ENCODE results near the gene GPAT3. TPM values are rescaled to one million over a fixed set of nuclear protein-coding genes. Genes with fewer than 3 reads are reported as not detected.

Gene GPAT3
- total and polyA plus RNA-seq, 2 of the 8 experiments (the other 6 are each of a cell fraction or from before 2014, with no cell fraction given): 0.23 to 2.0 TPM

- Histone ChIP-seq H3K4me3 (ENCODE audit: extremely low read depth in 1 of 4, insufficient read depth in 2 of 4, low read depth in 3 of 4, low read length in 4 of 4) (no peak overlapping the region), H3K23ac (ENCODE audit: insufficient read length) (no peak overlapping the region), H3K23me2 (ENCODE audit: low read depth, low read length) (no peaks in the 10 kb centered on the region), H4K5ac (ENCODE audit: insufficient read length, low read depth, low read length) (no peak overlapping the region), H2BK12ac (ENCODE audit: low read depth, low read length) (no peak overlapping the region), H3K36me3 (ENCODE audit: control insufficient read depth in 2 of 4, insufficient read depth in 4 of 4, low read length in 3 of 4) (no peaks in the 10 kb centered on the region), H2BK120ac (replicated peaks; ENCODE audit: low read depth, low read length) (no peak overlapping the region), H2AK5ac (ENCODE audit: low read depth, low read length) (no peak overlapping the region), H3K18ac (ENCODE audit: extremely low read depth, low read length) (no peak overlapping the region), H3K4ac (replicated peaks; ENCODE audit: insufficient read length, low read depth, low read length) (no peak overlapping the region), H3K27me3 (replicated peaks in 1 of 4; ENCODE audit: control insufficient read depth in 3 of 4, extremely low read depth in 1 of 4, insufficient read depth in 3 of 4, low read length in 3 of 4) (no peaks in the 10 kb centered on the region), H3K79me1 (ENCODE audit: low read depth, low read length) (no peaks in the 10 kb centered on the region), H4K8ac (ENCODE audit: extremely low read depth, insufficient read depth, low read length) (no peak overlapping the region), H3K14ac (ENCODE audit: insufficient read length) (no peak overlapping the region), H2BK5ac (ENCODE audit: low read depth, low read length) (no peak overlapping the region), H2BK20ac (ENCODE audit: low read length) (no peak overlapping the region), H3K4me2 (ENCODE audit: insufficient read depth in 1 of 2, low read depth in 2 of 2, low read length in 2 of 2) (no peak overlapping the region), H3K9me3 (ENCODE audit: insufficient read depth in 2 of 2, low read depth in 1 of 2, low read length in 1 of 2) (no peaks in the 10 kb centered on the region), H3K27ac (ENCODE audit: low read depth, low read length) (no peak overlapping the region), H2BK15ac (ENCODE audit: low read length) (no peak overlapping the region), H3K4me1 (replicated peaks in 1 of 4; ENCODE audit: control insufficient read depth in 3 of 4, insufficient read depth in 4 of 4, low read length in 3 of 4) (no peaks in the 10 kb centered on the region), H2AFZ (ENCODE audit: low read length) (no peak overlapping the region), H3K79me2 (ENCODE audit: control insufficient read depth in 1 of 2, insufficient read depth in 2 of 2, low read length in 2 of 2) (no peaks in the 10 kb centered on the region), H4K91ac (replicated peaks; ENCODE audit: insufficient read length, low read length) (no peak overlapping the region), H3K56ac (replicated peaks; ENCODE audit: insufficient read length, low read depth, low read length) (no peak overlapping the region), H3K9ac (replicated peaks in 1 of 4; ENCODE audit: extremely low read depth in 1 of 4, low read depth in 3 of 4, low read length in 3 of 4) (no peak overlapping the region), H4K20me1 (replicated peaks in 1 of 2; ENCODE audit: control insufficient read depth in 1 of 2, insufficient read depth in 2 of 2, low read length in 2 of 2) (no peaks in the 10 kb centered on the region)
- no peak for DNase-seq (ENCODE audit: low read depth in 1 of 2, low spot score in 2 of 2)
- ChIA-PET CTCF (ENCODE audit: partially characterized antibody) (interaction anchor here (0.6 to 8.8 kb wide), 5 partner anchors 12 to 271 kb away, joined by 3 to 70 read pairs (median 4); no protein-coding TSS in a partner anchor), POLR2A (ENCODE audit: partially characterized antibody) (no interaction called here)
- FAIRE-seq: no peak
- 92% methylated on average over 6 of the region's 6 CpGs; no CpG with 5 or more reads in 1 of the 2 experiments for WGBS, 2 experiments (ENCODE audit: extremely low coverage in 1 of 2, insufficient coverage in 1 of 2, insufficient read length in 1 of 2, insufficient replicate concordance in 2 of 2, low coverage in 1 of 2, low lambda C conversion rate in 2 of 2, missing lambda C conversion rate in 1 of 2)
- peak; percentile 79; the same call in 1 of the 2 replicates for TF ChIP-seq CEBPB (IDR thresholded peaks at IDR 0.05; ENCODE audit: low read depth, low read length)
- TF ChIP-seq RNF2 (IDR thresholded peaks at IDR 0.05; ENCODE audit: borderline replicate concordance, low read depth, low read length, missing control alignments, poor library complexity, severe bottlenecking): no peak
These were observed 94.2 kb downstream of the GPAT3 start for GRCh38 chr4:83629945-83630721.

Measured in H1 (cell line).